Neural progenitor cell (in vitro differentiated cells): ENCODE results near the gene ZNF346. TPM values are rescaled to one million over a fixed set of nuclear protein-coding genes. Genes with fewer than 3 reads are reported as not detected.
A peak's percentile ranks its signal among the peaks of the same experiment; 100 is the strongest.

Source experiments
- DNase-seq: peaks from one replicate; pipeline ENCODE4 v3.0.0-alpha.2; 2016; ENCODE audit warnings: low spot score
- H2AFZ ChIP-seq: fragments of 200-600 bp; sonication (generic); replicated peaks from 2 replicates; pipeline ENCODE4 v1.6.1; 2016; ENCODE audit warnings: antibody characterized with exemption
- H3F3A ChIP-seq: fragments of 200-600 bp; sonication (generic); 2 replicates; pipeline ENCODE4 v1.6.1; 2016; ENCODE audit warnings: antibody characterized with exemption, low read depth
- H3K27ac ChIP-seq: fragments of 200-600 bp; sonication (generic); 2 replicates; pipeline ENCODE4 v1.5.1; 2016; ENCODE audit warnings: mild to moderate bottlenecking
- H3K27me3 ChIP-seq: fragments of 200-600 bp; sonication (generic); 2 replicates; pipeline ENCODE4 v1.6.1; 2016; ENCODE audit warnings: mild to moderate bottlenecking, moderate library complexity
- H3K36me3 ChIP-seq: fragments of 200-600 bp; sonication (generic); 2 replicates; pipeline ENCODE4 v1.5.1; 2016
- H3K4me1 ChIP-seq: fragments of 200-600 bp; sonication (generic); 2 replicates; pipeline ENCODE4 v1.6.1; 2016; ENCODE audit warnings: mixed run types
- H3K4me2 ChIP-seq: fragments of 200-600 bp; sonication (generic); 2 replicates; pipeline ENCODE4 v1.6.1; 2016
- H3K4me3 ChIP-seq: fragments of 200-600 bp; sonication (generic); 2 replicates; pipeline ENCODE4 v1.5.1; 2016
- H3K79me2 ChIP-seq: fragments of 200-600 bp; sonication (generic); 2 replicates; pipeline ENCODE4 v1.6.1; 2016; ENCODE audit warnings: low read depth
- H3K9ac ChIP-seq: fragments of 200-600 bp; sonication (generic); 2 replicates; pipeline ENCODE4 v1.6.1; 2016
- H3K9me3 ChIP-seq: fragments of 200-600 bp; sonication (generic); 2 replicates; pipeline ENCODE4 v1.5.1; 2016; ENCODE audit warnings: low read depth
- H4K20me1 ChIP-seq: fragments of 200-600 bp; sonication (generic); 2 replicates; pipeline ENCODE4 v1.6.1; 2016; ENCODE audit warnings: low read depth
- H3K27ac Mint-ChIP-seq: 3 replicates; pipeline ENCODE4 v1.8.0; 2021; ENCODE audit warnings: mixed read lengths
- H3K27me3 Mint-ChIP-seq: 2 replicates; pipeline ENCODE4 v1.8.0; 2022; ENCODE audit warnings: low read depth, mild to moderate bottlenecking, inconsistent platforms, moderate library complexity, mixed read lengths; ENCODE audit not compliant: insufficient read depth
- H3K36me3 Mint-ChIP-seq: 3 replicates; pipeline ENCODE4 v1.8.0; 2021; ENCODE audit warnings: mixed read lengths
- H3K4me1 Mint-ChIP-seq: 3 replicates; pipeline ENCODE4 v1.8.0; 2021; ENCODE audit warnings: mixed read lengths
- H3K4me3 Mint-ChIP-seq: 3 replicates; pipeline ENCODE4 v1.8.0; 2021; ENCODE audit warnings: mild to moderate bottlenecking, moderate library complexity, mixed read lengths
- H3K9me3 Mint-ChIP-seq: 3 replicates; pipeline ENCODE4 v1.8.0; 2020; ENCODE audit warnings: mixed read lengths
- CTCF ChIP-seq: fragments of 200-600 bp; sonication (generic); IDR thresholded peaks from 2 replicates; pipeline ENCODE4 v1.5.1; 2017; ENCODE audit warnings: antibody characterized with exemption, mild to moderate bottlenecking
- EZH2 ChIP-seq: fragments of 200-600 bp; sonication (generic); IDR thresholded peaks from 2 replicates; pipeline ENCODE4 v1.6.1; 2017; ENCODE audit warnings: antibody characterized with exemption, mild to moderate bottlenecking, moderate library complexity
- EZH2phosphoT487 ChIP-seq: fragments of 200-600 bp; sonication (generic); IDR thresholded peaks from 2 replicates; pipeline ENCODE4 v1.6.1; 2017; ENCODE audit warnings: antibody characterized with exemption
- total RNA-seq: library from RNA; depleted of rRNA; stranded (reverse); fragments of >200 nt; gene quantifications from 2 replicates; pipeline ENCODE4 v1.2.3, GENCODE V29; 2015; ENCODE audit warnings: low replicate concordance

Gene ZNF346
- total RNA-seq, 1 donor from 2014 or later = 28.2 TPM

- Histone ChIP-seq H3K9ac (no peak overlapping the region), H3K4me3 (peak overlapping the region; percentile 70), H3K27ac (no peak overlapping the region), H2AFZ (peak overlapping the region; percentile 88), H3K79me2 (no peaks in the 10 kb centered on the region), H3K4me1 (peaks cover 7% of the 10 kb centered on the region), H3K4me2 (peak overlapping the region; percentile 79), H4K20me1 (no peaks in the 10 kb centered on the region), H3K36me3 (no peaks in the 10 kb centered on the region), H3F3A (peaks cover 18% of the 10 kb centered on the region), H3K9me3 (no peaks in the 10 kb centered on the region), H3K27me3 (peaks cover 8% of the 10 kb centered on the region)
- no peaks in the 10 kb centered on the region for H3K9me3 Mint-ChIP-seq
- no peak for TF ChIP-seq EZH2phosphoT487
- TF ChIP-seq CTCF = no peak
- TF ChIP-seq EZH2 = no peak
- no peaks in the 10 kb centered on the region for H3K36me3 Mint-ChIP-seq
- H3K4me3 Mint-ChIP-seq = peak overlapping the region; percentile 52
- peaks cover 19% of the 10 kb centered on the region for H3K27me3 Mint-ChIP-seq
- no peak for DNase-seq
- peaks cover 26% of the 10 kb centered on the region for H3K4me1 Mint-ChIP-seq
- H3K27ac Mint-ChIP-seq = peak overlapping the region; percentile 43
Observed at GRCh38 chr5:177087398-177088005, 65.0 kb downstream of the ZNF346 start.

DNA sequence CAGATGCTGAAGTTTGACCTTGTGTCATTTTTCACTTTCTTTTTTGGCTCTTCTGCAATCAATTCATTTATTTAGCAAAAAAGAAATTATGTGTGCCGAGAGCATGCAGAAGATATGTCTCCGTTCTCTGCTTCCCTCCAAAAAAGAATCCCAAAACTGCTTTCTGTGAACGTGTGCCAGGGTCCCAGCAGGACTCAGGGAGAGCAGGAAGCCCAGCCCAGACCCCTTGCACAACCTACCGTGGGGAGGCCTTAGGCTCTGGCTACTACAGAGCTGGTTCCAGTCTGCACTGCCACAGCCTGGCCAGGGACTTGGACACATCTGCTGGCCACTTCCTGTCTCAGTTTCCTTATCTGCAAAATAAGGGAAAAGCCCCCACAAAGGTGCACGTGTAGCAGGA, 66.6 kb downstream of the ZNF346 start:
- H3K27me3 ChIP-seq = peaks cover 8% of the 10 kb centered on the region
- H2AFZ ChIP-seq = no peak overlapping the region
- no peak overlapping the region for H3K4me2 ChIP-seq
- H3K79me2 ChIP-seq = no peaks in the 10 kb centered on the region
- peak overlapping the region; percentile 69 for H3K4me3 Mint-ChIP-seq
- H3K4me3 ChIP-seq = no peak overlapping the region
- H3K27ac Mint-ChIP-seq = peak overlapping the region; percentile 50
- DNase-seq = no peak
- H3K27ac ChIP-seq = no peak overlapping the region
- peaks cover 17% of the 10 kb centered on the region for H3K27me3 Mint-ChIP-seq
- no peaks in the 10 kb centered on the region for H3K36me3 Mint-ChIP-seq
- no peaks in the 10 kb centered on the region for H3K9me3 ChIP-seq
- no peaks in the 10 kb centered on the region for H4K20me1 ChIP-seq
- peaks cover 22% of the 10 kb centered on the region for H3K4me1 Mint-ChIP-seq
- H3F3A ChIP-seq = peaks cover 18% of the 10 kb centered on the region
- peaks cover 7% of the 10 kb centered on the region for H3K4me1 ChIP-seq
- TF ChIP-seq EZH2phosphoT487 (no peak), CTCF (no peak), EZH2 (no peak)
- no peaks in the 10 kb centered on the region for H3K36me3 ChIP-seq
- no peaks in the 10 kb centered on the region for H3K9me3 Mint-ChIP-seq
- no peak overlapping the region for H3K9ac ChIP-seq

DNA sequence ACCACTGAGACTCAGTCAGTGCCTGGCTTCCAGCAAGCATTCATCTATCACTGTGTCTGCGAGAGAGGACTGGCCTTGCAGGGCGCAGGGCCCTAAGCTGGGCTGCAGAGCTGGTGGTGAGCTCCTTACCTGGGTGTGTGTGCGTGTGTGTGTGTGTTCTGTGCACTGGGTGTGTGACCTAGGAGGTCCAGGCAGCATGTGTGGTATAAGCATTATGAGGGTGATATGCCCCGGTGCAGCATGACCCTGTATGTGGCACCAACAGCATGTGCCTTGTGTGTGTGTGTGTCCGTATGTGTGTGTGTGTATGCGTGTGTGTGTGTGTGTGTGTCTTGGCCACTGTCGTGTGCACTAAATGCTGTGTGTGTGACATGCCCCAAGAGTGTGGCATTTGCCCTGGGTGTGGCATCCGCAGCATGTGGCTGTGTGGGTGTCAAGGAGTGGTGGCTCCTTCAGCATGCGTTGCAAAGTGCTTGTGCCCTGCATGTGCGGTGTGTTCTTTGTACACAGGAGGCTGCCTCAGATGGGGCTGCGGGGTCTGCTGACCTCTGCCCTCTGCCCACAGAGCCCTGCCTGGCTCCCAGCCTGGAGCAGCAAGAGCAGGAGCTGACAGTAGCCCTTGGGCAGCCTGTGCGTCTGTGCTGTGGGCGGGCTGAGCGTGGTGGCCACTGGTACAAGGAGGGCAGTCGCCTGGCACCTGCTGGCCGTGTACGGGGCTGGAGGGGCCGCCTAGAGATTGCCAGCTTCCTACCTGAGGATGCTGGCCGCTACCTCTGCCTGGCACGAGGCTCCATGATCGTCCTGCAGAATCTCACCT, 67.5 kb downstream of the ZNF346 start:
- TF ChIP-seq EZH2phosphoT487 (no peak), CTCF (no peak), EZH2 (no peak)
- no peaks in the 10 kb centered on the region for H3K9me3 Mint-ChIP-seq
- Histone ChIP-seq H4K20me1 (no peaks in the 10 kb centered on the region), H2AFZ (no peak overlapping the region), H3K27ac (no peak overlapping the region), H3K79me2 (no peaks in the 10 kb centered on the region), H3F3A (peaks cover 18% of the 10 kb centered on the region), H3K27me3 (peaks cover 8% of the 10 kb centered on the region), H3K36me3 (no peaks in the 10 kb centered on the region), H3K4me2 (no peak overlapping the region), H3K9ac (no peak overlapping the region), H3K4me3 (no peak overlapping the region), H3K9me3 (no peaks in the 10 kb centered on the region), H3K4me1 (peaks cover 16% of the 10 kb centered on the region)
- peaks cover 30% of the 10 kb centered on the region for H3K4me1 Mint-ChIP-seq
- peaks cover 19% of the 10 kb centered on the region for H3K27me3 Mint-ChIP-seq
- H3K27ac Mint-ChIP-seq = peak overlapping the region; percentile 63
- H3K4me3 Mint-ChIP-seq = no peak overlapping the region
- no peak for DNase-seq
- no peaks in the 10 kb centered on the region for H3K36me3 Mint-ChIP-seq
